Endodermal cell (in vitro differentiated cells): ENCODE measurements around the gene RUVBL2. TPM values are rescaled to one million over a fixed set of nuclear protein-coding genes. Genes with fewer than 3 reads are reported as not detected.

Experiments
- DNase-seq: peaks from one replicate; pipeline ENCODE4 v3.0.0-alpha.2; 2017
- H3K27ac ChIP-seq: 2 replicates; pipeline ENCODE4 v1.5.1; 2013; ENCODE audit warnings: mild to moderate bottlenecking, low read depth, low read length, moderate library complexity
- H3K27me3 ChIP-seq: 2 replicates; pipeline ENCODE4 v1.6.1; 2013; ENCODE audit warnings: mild to moderate bottlenecking, low read length, moderate library complexity; ENCODE audit not compliant: insufficient read depth, control insufficient read depth, poor library complexity, severe bottlenecking
- H3K36me3 ChIP-seq: 2 replicates; pipeline ENCODE4 v1.7.0; 2013; ENCODE audit warnings: mild to moderate bottlenecking, low read length, moderate library complexity; ENCODE audit not compliant: control insufficient read depth, insufficient read depth
- H3K4me1 ChIP-seq: one replicate; pipeline ENCODE4 v1.7.0; 2013; ENCODE audit warnings: low read length; ENCODE audit not compliant: control insufficient read depth, insufficient read depth
- H3K4me3 ChIP-seq: 2 replicates; pipeline ENCODE4 v1.5.1; 2013; ENCODE audit warnings: mild to moderate bottlenecking, low read length, moderate library complexity
- H3K9ac ChIP-seq: 2 replicates; pipeline ENCODE4 v1.6.1; 2013; ENCODE audit warnings: mild to moderate bottlenecking, low read length, moderate library complexity; ENCODE audit not compliant: poor library complexity, severe bottlenecking; ENCODE audit errors: extremely low read depth
- H3K9me3 ChIP-seq: 2 replicates; pipeline ENCODE4 v1.6.1; 2013; ENCODE audit warnings: mild to moderate bottlenecking, low read length, moderate library complexity; ENCODE audit not compliant: control insufficient read depth
- H3K27ac Mint-ChIP-seq: 2 replicates; pipeline ENCODE4 v1.8.0; 2020; ENCODE audit warnings: mixed read lengths
- H3K27me3 Mint-ChIP-seq: 2 replicates; pipeline ENCODE4 v1.8.0; 2021; ENCODE audit warnings: mild to moderate bottlenecking, mixed read lengths; ENCODE audit not compliant: insufficient read depth
- H3K36me3 Mint-ChIP-seq: 2 replicates; pipeline ENCODE4 v1.8.0; 2020; ENCODE audit warnings: low read depth, mixed read lengths
- H3K4me1 Mint-ChIP-seq: 2 replicates; pipeline ENCODE4 v1.8.0; 2020; ENCODE audit warnings: mixed read lengths
- H3K4me3 Mint-ChIP-seq: 2 replicates; pipeline ENCODE4 v1.8.0; 2020; ENCODE audit warnings: mild to moderate bottlenecking, moderate library complexity, mixed read lengths
- H3K9me3 Mint-ChIP-seq: 2 replicates; pipeline ENCODE4 v1.8.0; 2020; ENCODE audit warnings: mild to moderate bottlenecking, mixed read lengths
- WGBS, 2 experiments: methylation state at CpG; one replicate each; pipeline versions ENCODE4 v1.1.5 to v1.1.7; 2013; ENCODE audit warnings: missing lambda C conversion rate in 2 of 2, mixed read lengths in 1 of 2; ENCODE audit not compliant: insufficient coverage in 1 of 2, insufficient read length in 1 of 2; 5-methylcytosine and 5-hydroxymethylcytosine counted together
- total RNA-seq, 2 donors: library from RNA; stranded (reverse); fragmentation: NEBNext Ultra II Directional in 1 of 2; extraction: Animal tissue kit (Norgen Biotek cat#: 25700) in 1 of 2; gene quantifications; 2 replicates in 1 of 2; 3 replicates in 1 of 2; pipeline ENCODE4 v1.2.1, GENCODE V29; 2021
- TF ChIP-seq, protein P1 (sequence below): fragments of 200-600 bp; sonication (generic); conservative IDR thresholded peaks from 2 replicates; pipeline ENCODE4 v1.5.0; 2021; ENCODE audit warnings: antibody characterized with exemption, mild to moderate bottlenecking

Gene RUVBL2
- total RNA-seq, 2 donors from 2014 or later, result 101 to 112 TPM

GRCh38 chr19:49058562-49058961 lies 64.9 kb downstream of the RUVBL2 start:
- no peak overlapping the region for H3K4me3 Mint-ChIP-seq
- Histone ChIP-seq H3K4me1 (no peaks in the 10 kb centered on the region), H3K9me3 (no peaks in the 10 kb centered on the region), H3K9ac (no peak overlapping the region), H3K27me3 (peaks cover 48% of the 10 kb centered on the region), H3K27ac (no peak overlapping the region), H3K4me3 (no peak overlapping the region), H3K36me3 (no peaks in the 10 kb centered on the region)
- WGBS, 2 experiments, result 84 to 88% methylated on average over 5 to 10 of the region's 10 CpGs
- peak; percentile 83 for DNase-seq
- no peaks in the 10 kb centered on the region for H3K9me3 Mint-ChIP-seq
- peaks cover 86% of the 10 kb centered on the region for H3K27me3 Mint-ChIP-seq
- peaks cover 6% of the 10 kb centered on the region for H3K4me1 Mint-ChIP-seq
- TF ChIP-seq, protein P1, sequence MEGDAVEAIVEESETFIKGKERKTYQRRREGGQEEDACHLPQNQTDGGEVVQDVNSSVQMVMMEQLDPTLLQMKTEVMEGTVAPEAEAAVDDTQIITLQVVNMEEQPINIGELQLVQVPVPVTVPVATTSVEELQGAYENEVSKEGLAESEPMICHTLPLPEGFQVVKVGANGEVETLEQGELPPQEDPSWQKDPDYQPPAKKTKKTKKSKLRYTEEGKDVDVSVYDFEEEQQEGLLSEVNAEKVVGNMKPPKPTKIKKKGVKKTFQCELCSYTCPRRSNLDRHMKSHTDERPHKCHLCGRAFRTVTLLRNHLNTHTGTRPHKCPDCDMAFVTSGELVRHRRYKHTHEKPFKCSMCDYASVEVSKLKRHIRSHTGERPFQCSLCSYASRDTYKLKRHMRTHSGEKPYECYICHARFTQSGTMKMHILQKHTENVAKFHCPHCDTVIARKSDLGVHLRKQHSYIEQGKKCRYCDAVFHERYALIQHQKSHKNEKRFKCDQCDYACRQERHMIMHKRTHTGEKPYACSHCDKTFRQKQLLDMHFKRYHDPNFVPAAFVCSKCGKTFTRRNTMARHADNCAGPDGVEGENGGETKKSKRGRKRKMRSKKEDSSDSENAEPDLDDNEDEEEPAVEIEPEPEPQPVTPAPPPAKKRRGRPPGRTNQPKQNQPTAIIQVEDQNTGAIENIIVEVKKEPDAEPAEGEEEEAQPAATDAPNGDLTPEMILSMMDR, result no peak
- no peaks in the 10 kb centered on the region for H3K36me3 Mint-ChIP-seq
- H3K27ac Mint-ChIP-seq, result no peak overlapping the region

DNA sequence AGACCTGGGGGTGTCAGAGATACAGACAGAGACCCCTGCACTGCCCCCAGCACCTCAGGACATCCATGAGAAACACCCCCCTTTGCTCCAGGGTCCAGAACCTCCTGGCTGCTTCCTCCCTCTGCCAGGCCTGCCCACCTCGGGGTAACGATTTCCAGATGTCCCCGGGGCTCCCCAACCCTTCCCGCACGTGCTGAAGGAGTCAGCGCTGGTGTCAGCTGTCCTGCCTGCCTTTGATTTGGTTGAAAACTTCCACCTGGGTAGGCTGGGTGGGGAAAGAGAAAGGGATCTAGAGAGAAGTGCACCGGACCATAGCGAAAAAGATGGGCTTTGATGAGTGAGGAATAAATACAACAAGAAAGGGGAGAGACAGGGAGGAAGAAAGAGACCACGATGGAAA lies 65.4 kb downstream of the RUVBL2 start:
- Histone ChIP-seq H3K4me3 (no peak overlapping the region), H3K36me3 (no peaks in the 10 kb centered on the region), H3K9me3 (no peaks in the 10 kb centered on the region), H3K4me1 (no peaks in the 10 kb centered on the region), H3K27me3 (peaks cover 48% of the 10 kb centered on the region), H3K9ac (no peak overlapping the region), H3K27ac (no peak overlapping the region)
- Mint-ChIP-seq H3K27me3 (peaks cover 84% of the 10 kb centered on the region), H3K4me1 (peaks cover 6% of the 10 kb centered on the region), H3K36me3 (no peaks in the 10 kb centered on the region), H3K9me3 (no peaks in the 10 kb centered on the region), H3K4me3 (no peak overlapping the region), H3K27ac (no peak overlapping the region)
- TF ChIP-seq, protein P1, result no peak
- 86 to 90% methylated on average over 4 to 9 of the region's 9 CpGs for WGBS, 2 experiments
- no peak for DNase-seq

DNA sequence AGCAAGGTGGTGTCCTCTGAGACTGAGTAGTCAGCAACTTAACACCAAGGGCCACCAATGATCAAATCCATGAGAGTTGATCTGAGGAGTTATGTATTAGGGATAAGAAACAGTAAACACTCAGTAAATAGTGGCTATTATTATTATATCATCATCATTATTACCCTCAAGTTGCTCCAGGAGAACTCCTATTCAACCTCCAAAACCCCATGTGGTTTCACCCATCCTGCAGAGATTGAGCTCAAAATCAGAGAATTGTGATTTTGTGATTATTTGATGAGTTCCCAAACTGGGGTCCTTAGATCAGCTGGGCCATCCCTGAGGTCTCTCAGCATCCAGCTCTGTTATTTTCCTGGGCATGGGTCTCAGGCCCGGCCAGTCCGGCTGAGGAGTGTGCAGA lies 67.3 kb downstream of the RUVBL2 start:
- H3K9me3 ChIP-seq, result no peaks in the 10 kb centered on the region
- no peaks in the 10 kb centered on the region for H3K4me1 ChIP-seq
- TF ChIP-seq, protein P1, result no peak
- no peak overlapping the region for H3K4me3 Mint-ChIP-seq
- DNase-seq, result no peak
- no peak overlapping the region for H3K27ac ChIP-seq
- WGBS, 2 experiments, result 94 to 100% methylated on average over 2 of the region's 2 CpGs
- H3K9ac ChIP-seq, result no peak overlapping the region
- peaks cover 10% of the 10 kb centered on the region for H3K4me1 Mint-ChIP-seq
- H3K4me3 ChIP-seq, result no peak overlapping the region
- H3K27me3 Mint-ChIP-seq, result peaks cover 81% of the 10 kb centered on the region
- H3K27me3 ChIP-seq, result peaks cover 38% of the 10 kb centered on the region
- H3K36me3 Mint-ChIP-seq, result no peaks in the 10 kb centered on the region
- H3K36me3 ChIP-seq, result no peaks in the 10 kb centered on the region
- no peaks in the 10 kb centered on the region for H3K9me3 Mint-ChIP-seq
- H3K27ac Mint-ChIP-seq, result no peak overlapping the region
